GM23338 (cell line): ENCODE measurements around the gene AFF2.

ENCODE experiments used
- CREB1 ChIP-seq: fragments of 250-450 bp; sonication (Bioruptor Pico); IDR thresholded peaks from 2 replicates; pipeline ENCODE4 v1.5.0; 2020; ENCODE audit warnings: low read depth, mild to moderate bottlenecking, moderate library complexity
- CTCF ChIP-seq, 2 experiments: fragments of 200-600 bp in 1 of 2; sonication (generic) in 1 of 2; conservative IDR thresholded peaks; 2 replicates each; pipeline versions ENCODE4 v1.5.1 to v1.6.1; 2016 to 2017; ENCODE audit warnings: antibody characterized with exemption in 2 of 2, low read depth in 2 of 2, mild to moderate bottlenecking in 2 of 2, moderate library complexity in 1 of 2
- ETS1 ChIP-seq: IDR thresholded peaks from 2 replicates; pipeline ENCODE4 v1.6.1; 2016; ENCODE audit warnings: antibody characterized with exemption
- EZH2 ChIP-seq: fragments of 200-600 bp; sonication (generic); IDR thresholded peaks from one replicate; pipeline ENCODE4 v1.8.0; 2017; ENCODE audit warnings: antibody characterized with exemption, mild to moderate bottlenecking, low read depth; ENCODE audit not compliant: unreplicated experiment
- EZH2phosphoT487 ChIP-seq: fragments of 200-600 bp; sonication (generic); IDR thresholded peaks from one replicate; pipeline ENCODE4 v1.8.1; 2018; ENCODE audit warnings: antibody characterized with exemption; ENCODE audit not compliant: unreplicated experiment
- JUNB ChIP-seq: IDR thresholded peaks from one replicate; pipeline ENCODE4 v1.6.1; 2016; ENCODE audit warnings: antibody characterized with exemption; ENCODE audit not compliant: unreplicated experiment
- NANOG ChIP-seq: IDR thresholded peaks from 2 replicates; pipeline ENCODE4 v1.6.1; 2016; ENCODE audit warnings: antibody characterized with exemption, borderline replicate concordance
- POLR2AphosphoS5 ChIP-seq: IDR thresholded peaks from 2 replicates; pipeline ENCODE4 v1.6.1; 2016; ENCODE audit warnings: antibody characterized with exemption, low read depth
- REST ChIP-seq: IDR thresholded peaks from one replicate; pipeline ENCODE4 v1.6.1; 2018; ENCODE audit warnings: antibody characterized with exemption; ENCODE audit not compliant: unreplicated experiment
- STAT1 ChIP-seq: IDR thresholded peaks from one replicate; pipeline ENCODE4 v1.6.1; 2016; ENCODE audit warnings: antibody characterized with exemption; ENCODE audit not compliant: unreplicated experiment
- ZNF331 ChIP-seq: fragments of 250-450 bp; sonication (Bioruptor Pico); IDR thresholded peaks from 2 replicates; pipeline ENCODE4 v1.5.0; 2020; ENCODE audit warnings: low read depth, mild to moderate bottlenecking, moderate library complexity
- ZNF462 ChIP-seq: fragments of 250-450 bp; sonication (Bioruptor Pico); IDR thresholded peaks from 2 replicates; pipeline ENCODE4 v1.5.0; 2020; ENCODE audit warnings: mild to moderate bottlenecking, moderate library complexity

GRCh38 chrX:148672517-148672916, 172.1 kb downstream of the AFF2 start:
- no peak for TF ChIP-seq CTCF (conservative IDR thresholded peaks at IDR 0.05; ENCODE audit: low read depth in 2 of 2)
- no peak for TF ChIP-seq EZH2phosphoT487
- no peak for TF ChIP-seq REST
- TF ChIP-seq EZH2 = no peak
- no peak for TF ChIP-seq CREB1 (CRISPR knock-in tag)
- TF ChIP-seq ZNF331 (CRISPR knock-in tag) = no peak
- TF ChIP-seq POLR2AphosphoS5 = no peak
- TF ChIP-seq NANOG = no peak
- no peak for TF ChIP-seq JUNB
- TF ChIP-seq STAT1 = no peak
- TF ChIP-seq ZNF462 (CRISPR knock-in tag) = no peak
- no peak for TF ChIP-seq ETS1
